DMS53 treated with DMSO at 0.1 percent for 48 hours (cell line): ENCODE results near the gene AOX1.
"Not testable (repeated sequence)": the region's sequence is repeated elsewhere in the genome, so short reads cannot be mapped to it uniquely, and the experiment has no call there.

Source experiments
- DNase-seq: peaks from one replicate; lab custom pipeline; 2025; ENCODE audit not compliant: unreplicated experiment; lab: John Stamatoyannopoulos, UW

The AOX1 gene

DNA sequence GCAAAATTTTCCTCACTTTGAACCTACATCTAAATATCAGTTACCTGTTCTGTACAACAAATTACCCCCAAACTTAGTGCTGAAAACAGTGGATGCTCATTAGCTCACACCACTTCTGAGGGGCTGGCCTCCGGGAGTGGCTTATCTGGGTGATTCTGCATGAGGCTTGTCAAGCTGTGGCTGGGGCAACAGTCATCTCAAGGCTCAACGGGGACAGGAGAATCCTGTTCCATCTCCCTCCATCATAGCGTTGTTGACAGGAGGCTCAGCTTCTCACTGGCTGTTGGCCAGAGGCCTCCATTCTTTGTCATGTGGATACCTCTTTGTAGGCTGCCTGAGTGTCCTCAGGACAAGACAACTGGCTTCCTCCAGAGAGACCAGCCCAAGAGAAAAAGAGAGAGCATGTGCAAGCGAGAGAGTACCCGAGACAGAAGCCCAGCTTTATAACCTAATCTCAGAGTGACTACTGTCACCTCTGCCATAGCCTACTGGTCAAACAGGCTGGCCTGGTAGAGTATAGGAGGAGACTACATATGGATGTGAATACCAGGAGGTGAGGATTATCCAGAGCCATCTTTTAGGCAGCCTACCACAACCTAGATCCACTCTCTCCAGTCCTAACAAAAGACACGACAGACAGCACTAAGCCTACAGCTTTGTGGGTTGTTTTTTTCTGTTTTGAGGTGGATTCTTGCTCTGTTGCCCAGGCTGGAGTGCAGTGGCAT is 79.1 kb downstream of the AOX1 start:
- DNase-seq = no peak

- DNase-seq = no peak
Observed at GRCh38 chr2:200665626-200666453, 80.0 kb downstream of the AOX1 start.

DNA sequence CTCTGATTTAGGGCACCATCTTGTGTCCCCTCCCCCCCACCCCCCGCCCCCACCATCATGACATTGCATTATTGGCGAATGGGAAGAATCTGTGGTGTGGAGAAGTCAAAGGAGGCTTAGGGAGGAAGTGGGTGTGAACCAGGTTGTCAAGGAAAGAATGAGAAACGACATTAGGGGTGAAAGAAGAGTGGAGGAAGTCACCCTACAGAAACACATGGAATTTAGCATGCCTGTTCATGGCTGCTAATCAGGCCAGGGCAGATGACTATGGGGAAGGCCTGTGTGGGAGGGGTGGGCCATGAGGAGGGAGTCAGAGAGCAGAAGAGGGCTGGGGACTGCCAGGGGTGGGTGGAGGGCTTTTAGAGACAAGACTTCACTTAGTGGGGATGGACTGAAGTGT is 81.6 kb downstream of the AOX1 start:
- DNase-seq = no peak

GRCh38 chr2:200668478-200668877 is 82.7 kb downstream of the AOX1 start:
- no peak for DNase-seq

DNA sequence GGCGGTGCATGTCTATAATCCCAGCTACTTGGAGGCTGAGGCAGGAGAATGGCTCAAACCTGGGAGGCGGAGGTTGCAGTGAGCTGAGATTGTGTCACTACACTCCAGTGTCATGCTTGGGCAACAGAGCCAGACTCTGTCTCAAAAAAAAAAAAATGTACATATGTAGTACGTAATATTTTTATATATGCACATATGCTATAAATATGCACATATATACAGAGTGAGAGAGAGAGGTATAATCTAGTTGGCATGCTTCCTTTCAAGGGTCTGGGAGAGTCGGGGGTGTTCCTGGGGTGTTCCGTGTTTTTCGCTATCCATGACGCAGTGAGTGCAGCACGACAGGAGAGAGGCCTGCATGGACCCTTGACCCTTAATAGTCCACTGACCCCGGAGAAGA is 83.5 kb downstream of the AOX1 start:
- DNase-seq = no peak

DNA sequence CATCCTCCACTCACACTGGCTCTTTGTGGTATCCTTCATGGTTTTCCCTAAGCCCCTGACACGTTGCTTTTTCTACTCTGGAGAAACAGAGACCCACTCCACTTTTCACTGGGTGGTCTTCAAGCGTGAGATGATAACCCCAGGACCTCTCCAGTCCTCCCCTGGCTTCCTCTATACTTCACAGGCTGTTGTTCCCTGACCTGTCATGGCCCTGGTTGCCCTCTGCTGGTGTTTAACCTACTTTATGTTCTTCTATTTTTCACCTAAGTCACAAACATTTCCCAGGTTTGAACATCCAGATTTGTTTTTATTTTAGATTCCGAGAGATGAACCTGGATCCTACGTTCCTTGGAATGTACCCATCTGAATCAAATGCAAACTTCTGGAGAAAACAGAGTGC is 84.5 kb downstream of the AOX1 start:
- no peak for DNase-seq

DNA sequence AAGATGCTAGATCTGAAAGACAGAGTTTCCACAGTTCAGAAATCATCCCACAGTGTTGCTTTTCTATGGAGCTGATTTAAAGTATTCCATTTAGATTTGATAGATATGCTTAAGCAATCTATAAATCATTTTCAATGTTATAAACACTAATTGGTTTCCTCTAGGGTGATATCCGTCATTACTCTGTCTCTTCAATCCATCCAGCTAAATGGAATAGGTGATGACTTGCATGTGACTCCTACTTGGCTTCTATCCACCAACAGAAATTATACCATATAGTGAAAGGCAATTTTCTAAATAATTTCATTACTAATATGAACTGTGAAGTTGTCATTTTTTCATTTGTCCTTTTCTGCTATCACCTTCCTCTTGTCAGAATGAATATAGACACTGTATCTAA is 84.9 kb downstream of the AOX1 start:
- DNase-seq = no peak

DNA sequence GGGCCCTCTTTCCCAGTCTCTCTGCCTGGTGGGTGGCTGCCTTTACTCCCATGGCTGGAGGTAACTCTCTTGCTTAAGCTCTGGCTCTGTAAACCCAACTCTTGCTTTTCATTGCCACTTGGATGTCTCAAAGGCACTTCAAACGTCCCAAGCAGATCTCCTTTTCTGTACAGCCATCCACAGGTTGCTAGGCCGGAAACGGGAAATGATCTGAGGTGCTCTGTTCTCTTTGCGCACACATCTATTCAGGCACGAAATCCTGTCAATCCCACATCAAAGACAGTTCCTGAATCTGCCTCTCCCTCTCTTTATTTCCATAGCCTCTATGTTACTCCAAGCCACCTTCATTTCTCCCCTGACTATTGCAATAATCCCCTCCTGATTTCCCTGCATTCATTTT is 87.4 kb downstream of the AOX1 start:
- no peak for DNase-seq

- no peak for DNase-seq
Observed at GRCh38 chr2:200674837-200675236, 89.0 kb downstream of the AOX1 start.

GRCh38 chr2:200677171-200677570 is 91.4 kb downstream of the AOX1 start:
- DNase-seq = no peak

DNA sequence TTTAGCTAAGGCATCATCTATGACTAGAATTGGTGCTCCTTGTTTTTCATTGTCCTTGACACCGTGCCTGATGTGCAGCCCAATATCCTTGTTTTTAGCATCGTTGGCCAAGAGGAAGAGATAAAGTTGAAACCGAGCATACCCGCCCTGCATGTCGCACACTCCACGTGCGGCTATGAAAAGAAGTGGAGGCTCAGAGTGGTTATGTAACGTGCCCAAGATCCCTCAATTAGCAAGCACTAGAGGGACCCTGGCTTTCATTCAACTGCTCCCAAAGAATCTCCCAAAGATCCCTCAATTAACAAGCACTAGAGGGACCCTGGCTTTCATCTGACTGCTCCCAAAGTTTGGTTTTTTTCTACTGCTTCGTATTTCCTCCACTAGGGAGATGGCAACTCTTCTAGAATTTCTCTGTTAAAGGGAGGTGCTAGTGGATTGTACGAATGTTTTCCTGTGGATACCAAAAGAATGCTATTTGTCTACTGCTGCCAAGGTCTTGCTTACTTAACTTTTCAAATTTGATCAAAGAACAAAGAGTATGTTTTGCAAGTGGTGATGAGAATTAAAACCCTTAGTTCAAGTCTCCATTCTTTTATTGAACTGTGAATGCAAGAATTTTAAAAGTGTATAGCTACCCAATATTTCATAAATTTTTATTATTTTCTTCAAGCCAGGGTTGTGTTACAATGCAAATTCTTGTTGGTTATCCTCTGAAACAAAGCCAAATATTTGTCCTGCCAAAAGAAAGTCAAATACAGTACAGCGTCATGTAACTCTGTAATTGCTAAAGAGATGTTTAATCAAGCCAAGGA is 92.1 kb downstream of the AOX1 start:
- DNase-seq = no peak

GRCh38 chr2:200679127-200679526 is 93.3 kb downstream of the AOX1 start:
- DNase-seq = no peak

DNA sequence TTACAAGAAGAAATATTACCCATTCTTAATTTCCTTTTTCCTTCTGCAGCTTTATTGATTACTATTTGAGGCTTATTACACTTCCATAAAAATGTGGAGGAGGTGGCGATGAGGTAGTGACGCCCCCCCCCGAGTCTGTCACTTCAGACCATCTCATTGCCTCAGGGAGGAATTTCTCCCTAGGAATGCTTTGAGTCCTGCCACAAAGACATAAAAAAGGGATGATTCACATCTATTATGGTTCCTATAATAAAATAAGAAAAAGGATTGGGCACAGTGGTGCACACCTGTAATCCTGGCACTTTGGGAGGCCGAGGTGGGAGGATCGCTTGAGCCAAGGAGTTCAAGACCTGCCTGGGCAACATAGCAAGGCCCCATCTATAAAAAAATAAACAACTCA is 93.7 kb downstream of the AOX1 start:
- no peak for DNase-seq

DNA sequence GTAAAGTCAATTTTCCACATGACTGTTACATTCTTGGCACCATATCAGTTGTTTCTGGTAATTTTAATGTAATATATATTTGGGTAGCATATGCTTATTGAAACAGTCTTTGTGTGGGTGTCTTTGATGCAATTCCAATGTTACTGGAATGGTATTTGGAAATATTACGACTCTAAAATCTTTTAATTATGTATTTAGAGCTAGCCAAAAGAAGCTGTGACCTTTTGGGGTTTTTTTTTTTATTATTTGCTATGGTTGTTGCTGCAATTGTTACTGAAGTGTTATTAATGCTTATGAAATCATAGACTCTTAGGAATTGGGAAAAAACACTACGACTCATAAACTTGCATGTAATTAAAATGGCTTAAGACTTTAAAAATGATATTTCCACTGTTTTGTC is 95.9 kb downstream of the AOX1 start:
- DNase-seq = no peak

GRCh38 chr2:200682407-200682806 is 96.6 kb downstream of the AOX1 start:
- not testable (repeated sequence) for DNase-seq

- DNase-seq = no peak
Observed at GRCh38 chr2:200687922-200688920, 102.4 kb downstream of the AOX1 start.

GRCh38 chr2:200689115-200689514 is 103.3 kb downstream of the AOX1 start:
- no peak for DNase-seq

GRCh38 chr2:200693836-200694470 is 108.1 kb downstream of the AOX1 start:
- no peak for DNase-seq

- no peak for DNase-seq
Observed at GRCh38 chr2:200695191-200695590, 109.4 kb downstream of the AOX1 start.

DNA sequence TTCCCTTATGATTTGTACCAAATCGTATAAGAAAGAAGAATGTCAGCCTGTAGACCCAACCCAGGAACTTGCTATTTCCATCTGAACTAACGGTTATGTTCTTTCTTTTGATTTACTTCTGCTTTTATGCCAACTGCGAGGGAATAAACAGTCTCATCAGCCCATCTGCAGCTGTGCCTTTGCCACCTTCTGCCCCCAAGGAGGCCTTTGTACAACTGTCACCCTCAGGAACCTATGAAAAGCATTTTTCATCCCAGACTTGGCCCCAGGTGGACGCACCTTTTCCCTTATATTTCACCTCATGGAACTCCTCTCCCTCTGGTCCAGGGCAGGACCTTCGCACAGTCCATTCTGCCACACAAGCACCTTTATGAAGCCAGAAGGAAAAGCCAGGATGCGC is 109.8 kb downstream of the AOX1 start:
- no peak for DNase-seq
